GM15510 (cell line): ENCODE measurements around the gene SYT6.

ENCODE experiments used
- POLR2A ChIP-seq: IDR thresholded peaks from 3 replicates; pipeline ENCODE4 v1.6.1; 2011; ENCODE audit warnings: borderline replicate concordance; ENCODE audit not compliant: insufficient read length; ENCODE audit errors: extremely low read depth

SYT6 gene

GRCh38 chr1:114094363-114094634 is 59.4 kb downstream of the SYT6 start:
- TF ChIP-seq POLR2A: no peak

GRCh38 chr1:114093624-114094362 is 59.9 kb downstream of the SYT6 start:
- no peak for TF ChIP-seq POLR2A

- no peak for TF ChIP-seq POLR2A
Measured at GRCh38 chr1:114092186-114093062, 61.2 kb downstream of the SYT6 start.

GRCh38 chr1:114091711-114092110 is 62.0 kb downstream of the SYT6 start:
- no peak for TF ChIP-seq POLR2A

GRCh38 chr1:114090738-114091505 is 62.7 kb downstream of the SYT6 start:
- no peak for TF ChIP-seq POLR2A

- TF ChIP-seq POLR2A: no peak
Measured at GRCh38 chr1:114089502-114090138, 64.0 kb downstream of the SYT6 start.

GRCh38 chr1:114088392-114089299 is 65.0 kb downstream of the SYT6 start:
- TF ChIP-seq POLR2A: no peak

- TF ChIP-seq POLR2A: no peak
Measured at GRCh38 chr1:114087495-114087894, 66.2 kb downstream of the SYT6 start.

DNA sequence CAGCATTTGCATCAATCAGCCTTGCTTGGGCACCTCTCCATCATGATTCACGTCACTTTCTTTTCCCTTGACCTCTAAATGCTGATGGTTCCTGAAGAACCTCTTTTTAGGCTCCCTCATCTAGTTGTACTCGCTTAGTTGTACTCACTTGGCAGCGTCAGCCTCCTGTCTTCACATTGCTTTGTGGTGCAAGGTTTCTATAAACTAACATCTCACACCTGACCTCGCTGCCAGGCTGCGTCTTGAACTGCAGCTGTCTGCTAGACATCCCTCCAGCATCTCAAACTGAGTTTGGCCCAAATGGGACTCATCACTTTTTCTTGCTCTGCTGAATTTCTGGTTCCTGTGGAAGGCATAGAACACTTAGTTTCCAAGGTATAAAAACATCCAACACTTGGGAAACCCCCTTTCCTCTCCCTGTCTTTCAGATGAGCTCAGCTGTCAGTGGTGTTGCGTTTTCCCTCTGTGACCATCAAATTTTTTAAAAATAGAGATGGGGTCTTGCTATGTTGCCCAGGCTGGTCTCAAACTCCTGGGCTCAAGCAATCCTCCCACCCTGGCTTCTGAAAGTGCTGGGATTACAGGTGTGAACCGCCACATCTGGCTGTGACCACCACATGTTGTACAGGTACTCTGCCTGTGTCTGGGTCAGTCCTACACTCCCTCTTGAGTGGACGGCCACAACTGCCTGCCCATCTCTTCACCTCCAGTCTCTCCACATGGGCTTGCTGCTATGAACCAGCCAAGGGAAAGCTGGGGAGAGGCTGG is 66.9 kb downstream of the SYT6 start:
- TF ChIP-seq POLR2A: no peak

GRCh38 chr1:114082867-114083585 is 70.6 kb downstream of the SYT6 start:
- TF ChIP-seq POLR2A: no peak

- no peak for TF ChIP-seq POLR2A
Measured at GRCh38 chr1:114082304-114082630, 71.4 kb downstream of the SYT6 start.

- TF ChIP-seq POLR2A: no peak
Measured at GRCh38 chr1:114081437-114082303, 72.0 kb downstream of the SYT6 start.
